Upper lobe of left lung (tissue), 6 donors: ENCODE measurements around the gene CABCOCO1. TPM values are rescaled to one million over a fixed set of nuclear protein-coding genes. Genes with fewer than 3 reads are reported as not detected.
"Not testable (repeated sequence)": the region's sequence is repeated elsewhere in the genome, so short reads cannot be mapped to it uniquely, and the experiment has no call there.

Source experiments
- ATAC-seq, 2 donors: fragments of 200-7000 bp; cut with Tn5 transposase; one replicate each; pipeline ENCODE4 v1.9.1; 2022; ENCODE audit warnings: mild to moderate bottlenecking in 2 of 2, moderate library complexity in 2 of 2; ENCODE audit not compliant: low FRiP score in 2 of 2
- DNase-seq, 2 donors: peaks; one replicate each; pipeline ENCODE4 v3.0.0-alpha.2; 2019 to 2020
- H3K27ac ChIP-seq, 4 donors: fragments of 200-600 bp; sonication (generic); one replicate each; pipeline ENCODE4 v1.5.1; 2016 to 2019
- H3K27me3 ChIP-seq, 4 donors: fragments of 200-600 bp; sonication (generic); one replicate each; pipeline ENCODE4 v1.5.1; 2017 to 2019
- H3K36me3 ChIP-seq, 4 donors: fragments of 200-600 bp; sonication (generic); one replicate each; pipeline ENCODE4 v1.5.1; 2016 to 2019
- H3K4me1 ChIP-seq, 4 donors: fragments of 200-600 bp; sonication (generic); one replicate each; pipeline ENCODE4 v1.5.1; 2018 to 2019
- H3K4me3 ChIP-seq, 4 donors: fragments of 200-600 bp; sonication (generic); one replicate each; pipeline ENCODE4 v1.5.1; 2017 to 2019; ENCODE audit warnings: mild to moderate bottlenecking in 2 of 4, moderate library complexity in 1 of 4
- H3K9me3 ChIP-seq, 4 donors: fragments of 200-600 bp; sonication (generic); one replicate each; pipeline ENCODE4 v1.5.1; 2018 to 2019
- CTCF ChIP-seq, 6 experiments: fragments of 450-650 bp in 4 of 6; fragments of 200-600 bp in 2 of 6; sonication (generic) in 2 of 6; IDR thresholded peaks; one replicate each; pipeline ENCODE4 v1.5.1; 2016 to 2019; ENCODE audit warnings: antibody characterized with exemption in 6 of 6
- EP300 ChIP-seq, 4 donors: sonication (generic); formaldehyde crosslinking; IDR thresholded peaks; one replicate each; pipeline ENCODE4 v1.5.1; 2017; ENCODE audit warnings: antibody characterized with exemption in 4 of 4, control low read depth in 2 of 4
- POLR2A ChIP-seq, 4 donors: fragments of 450-650 bp; IDR thresholded peaks; one replicate each; pipeline ENCODE4 v1.5.1; 2016 to 2017; ENCODE audit warnings: antibody characterized with exemption in 4 of 4, mild to moderate bottlenecking in 2 of 4
- POLR2AphosphoS5 ChIP-seq, 2 donors: sonication (generic); formaldehyde crosslinking; IDR thresholded peaks; one replicate each; pipeline ENCODE4 v1.5.1; 2017; ENCODE audit warnings: antibody characterized with exemption in 2 of 2
- WGBS, 2 donors: methylation state at CpG; one replicate each; pipeline ENCODE4 v1.1.5; 2017 to 2018; 5-methylcytosine and 5-hydroxymethylcytosine counted together
- total RNA-seq, 6 donors: library from RNA; depleted of rRNA in 4 of 6; stranded (reverse); fragments of >200 nt in 4 of 6; gene quantifications; one replicate each; pipeline versions ENCODE4 v1.1.0 to v1.2.1, GENCODE V29; 2016 to 2021
- donor health status: DM: no; HTN: no; CAD: no; lungs with moderate emphysema.
- donor health status: DM: no; HTN: yes; CAD: no; lungs with severe emphysema.

Gene CABCOCO1
- total RNA-seq, 6 donors from 2014 or later: 1.3 to 12.2 (median 2.3) TPM; not detected in 1

- DNase-seq: no peak
- Histone ChIP-seq H3K4me1 (no peaks in the 10 kb centered on the region), H3K27me3 (no peaks in the 10 kb centered on the region), H3K27ac (no peak overlapping the region), H3K9me3 (no peaks in the 10 kb centered on the region), H3K4me3 (no peak overlapping the region), H3K36me3 (no peaks in the 10 kb centered on the region)
- TF ChIP-seq CTCF (IDR thresholded peaks at IDR 0.05): no peak
- TF ChIP-seq POLR2AphosphoS5 (IDR thresholded peaks at IDR 0.05): no peak
- no peak for TF ChIP-seq POLR2A (IDR thresholded peaks at IDR 0.05)
- no peak for TF ChIP-seq EP300 (IDR thresholded peaks at IDR 0.05)
- 94 to 95% methylated on average over 3 of the region's 3 CpGs for WGBS, 2 donors
- no peak for ATAC-seq
These were observed 73.2 kb downstream of the CABCOCO1 start for GRCh38 chr10:61735882-61736281.

GRCh38 chr10:61737455-61737854 is 74.7 kb downstream of the CABCOCO1 start:
- not testable (repeated sequence) for H3K4me3 ChIP-seq, H3K36me3 ChIP-seq, H3K4me1 ChIP-seq, H3K27ac ChIP-seq, ATAC-seq, H3K27me3 ChIP-seq, H3K9me3 ChIP-seq, DNase-seq
- WGBS, 2 donors: 78 to 87% methylated on average over 6 of the region's 6 CpGs

- Histone ChIP-seq H3K27me3 (no peaks in the 10 kb centered on the region), H3K27ac (no peak overlapping the region), H3K4me1 (no peaks in the 10 kb centered on the region), H3K36me3 (no peaks in the 10 kb centered on the region), H3K4me3 (no peak overlapping the region), H3K9me3 (no peaks in the 10 kb centered on the region)
- ATAC-seq (no peak), DNase-seq (no peak)
- TF ChIP-seq POLR2AphosphoS5 (IDR thresholded peaks at IDR 0.05): no peak
- TF ChIP-seq CTCF (IDR thresholded peaks at IDR 0.05): no peak
- TF ChIP-seq EP300 (IDR thresholded peaks at IDR 0.05): no peak
- no peak for TF ChIP-seq POLR2A (IDR thresholded peaks at IDR 0.05)
- WGBS, 2 donors: 93 to 94% methylated on average over 1 of the region's 1 CpG
These were observed 80.1 kb downstream of the CABCOCO1 start for GRCh38 chr10:61742812-61743211.

GRCh38 chr10:61744469-61744868 is 81.7 kb downstream of the CABCOCO1 start:
- H3K36me3 ChIP-seq: no peaks in the 10 kb centered on the region
- ATAC-seq (no peak), DNase-seq (no peak)
- H3K27me3 ChIP-seq: no peaks in the 10 kb centered on the region
- TF ChIP-seq CTCF (IDR thresholded peaks at IDR 0.05): no peak
- TF ChIP-seq EP300 (IDR thresholded peaks at IDR 0.05): no peak
- no peak for TF ChIP-seq POLR2AphosphoS5 (IDR thresholded peaks at IDR 0.05)
- no peak for TF ChIP-seq POLR2A (IDR thresholded peaks at IDR 0.05)
- WGBS, 2 donors: 96 to 100% methylated on average over 1 of the region's 1 CpG
- H3K4me3 ChIP-seq: no peak overlapping the region
- no peaks in the 10 kb centered on the region for H3K9me3 ChIP-seq
- H3K27ac ChIP-seq: no peak overlapping the region
- H3K4me1 ChIP-seq: no peaks in the 10 kb centered on the region

GRCh38 chr10:61746377-61746776 is 83.6 kb downstream of the CABCOCO1 start:
- Histone ChIP-seq H3K27ac (no peak overlapping the region), H3K9me3 (no peaks in the 10 kb centered on the region), H3K27me3 (no peaks in the 10 kb centered on the region), H3K36me3 (no peaks in the 10 kb centered on the region), H3K4me1 (peaks cover 2 to 5% (median 5%) of the 10 kb centered on the region in 4 donors), H3K4me3 (no peak overlapping the region)
- no peak for TF ChIP-seq EP300 (IDR thresholded peaks at IDR 0.05)
- no peak for TF ChIP-seq POLR2A (IDR thresholded peaks at IDR 0.05)
- TF ChIP-seq POLR2AphosphoS5 (IDR thresholded peaks at IDR 0.05): no peak
- no peak for TF ChIP-seq CTCF (IDR thresholded peaks at IDR 0.05)
- no peak for ATAC-seq
- 79 to 86% methylated on average over 2 of the region's 2 CpGs for WGBS, 2 donors
- no peak for DNase-seq
